CD8-positive, alpha-beta memory T cell (primary cell): ENCODE measurements around the gene MKLN1. TPM values are rescaled to one million over a fixed set of nuclear protein-coding genes. Genes with fewer than 3 reads are reported as not detected.

Experiments
- CTCF ChIA-PET: fragments of 350-600 bp; sonication (Branson Sonifier 250); formaldehyde crosslinking; loops from one replicate; lab custom pipeline; 2021; ENCODE audit warnings: antibody characterized with exemption; lab: Charles Lee
- POLR2A ChIA-PET: fragments of 350-600 bp; sonication (Branson Sonifier 250); formaldehyde crosslinking; loops from one replicate; lab custom pipeline; 2021; ENCODE audit warnings: antibody characterized with exemption; lab: Charles Lee
- DNase-seq, 5 donors: peaks; one replicate each; pipeline versions ENCODE4 v3.0.0 to v3.0.0-alpha.2; 2020 to 2022; ENCODE audit warnings: mixed read lengths in 1 of 5
- H3K27ac ChIP-seq: one replicate; pipeline ENCODE4 v1.7.0; 2013; ENCODE audit warnings: low read depth, mild to moderate bottlenecking, low read length, moderate library complexity
- H3K27me3 ChIP-seq: 2 replicates; pipeline ENCODE4 v1.7.0; 2013; ENCODE audit warnings: low read length, mild to moderate bottlenecking; ENCODE audit not compliant: insufficient read depth, poor library complexity, severe bottlenecking
- H3K36me3 ChIP-seq: 2 replicates; pipeline ENCODE4 v1.7.0; 2013; ENCODE audit warnings: mild to moderate bottlenecking, low read length, moderate library complexity; ENCODE audit not compliant: insufficient read depth
- H3K4me1 ChIP-seq: 2 replicates; pipeline ENCODE4 v1.7.0; 2013; ENCODE audit warnings: mild to moderate bottlenecking, low read length, moderate library complexity; ENCODE audit not compliant: insufficient read depth
- H3K4me3 ChIP-seq: 2 replicates; pipeline ENCODE4 v1.7.0; 2013; ENCODE audit warnings: mild to moderate bottlenecking, low read length
- H3K9me3 ChIP-seq: 2 replicates; pipeline ENCODE4 v1.7.0; 2013; ENCODE audit warnings: mild to moderate bottlenecking, low read length
- H3K27ac Mint-ChIP-seq, 8 donors: one replicate each; pipeline ENCODE4 v1.8.0; 2020 to 2021; ENCODE audit warnings: mixed read lengths in 8 of 8, mild to moderate bottlenecking in 6 of 8, inconsistent platforms in 3 of 8, moderate library complexity in 3 of 8
- H3K27me3 Mint-ChIP-seq, 2 donors: one replicate each; pipeline ENCODE4 v1.8.0; 2020 to 2021; ENCODE audit warnings: mixed read lengths in 2 of 2, mild to moderate bottlenecking in 1 of 2, moderate library complexity in 1 of 2
- H3K36me3 Mint-ChIP-seq, 3 donors: one replicate each; pipeline ENCODE4 v1.8.0; 2020 to 2021; ENCODE audit warnings: mixed read lengths in 3 of 3, inconsistent platforms in 1 of 3, mild to moderate bottlenecking in 1 of 3
- H3K4me1 Mint-ChIP-seq, 3 donors: one replicate each; pipeline ENCODE4 v1.8.0; 2020 to 2021; ENCODE audit warnings: mixed read lengths in 3 of 3, inconsistent platforms in 1 of 3, mild to moderate bottlenecking in 1 of 3
- H3K4me3 Mint-ChIP-seq, 7 donors: one replicate each; pipeline ENCODE4 v1.8.0; 2020 to 2021; ENCODE audit warnings: mixed read lengths in 7 of 7, mild to moderate bottlenecking in 6 of 7, moderate library complexity in 4 of 7, inconsistent platforms in 2 of 7
- H3K9me3 Mint-ChIP-seq, 5 donors: one replicate each; pipeline ENCODE4 v1.8.0; 2020 to 2022; ENCODE audit warnings: mixed read lengths in 5 of 5, mild to moderate bottlenecking in 3 of 5, moderate library complexity in 2 of 5, inconsistent platforms in 1 of 5
- polyA plus RNA-seq: library from polyadenylated mRNA; unstranded; fragments of 300-500 nt; fragmentation: Illumina TruSeq; gene quantifications from one replicate; pipeline ENCODE4 v1.2.3, GENCODE V29; 2021
- total RNA-seq, 2 experiments: library from RNA; stranded (reverse); gene quantifications; one replicate each; pipeline ENCODE4 v1.2.3, GENCODE V29; 2021

Gene MKLN1
- total and polyA plus RNA-seq, 3 experiments from 2014 or later = 21.8 to 34.0 (median 31.0) TPM

DNA sequence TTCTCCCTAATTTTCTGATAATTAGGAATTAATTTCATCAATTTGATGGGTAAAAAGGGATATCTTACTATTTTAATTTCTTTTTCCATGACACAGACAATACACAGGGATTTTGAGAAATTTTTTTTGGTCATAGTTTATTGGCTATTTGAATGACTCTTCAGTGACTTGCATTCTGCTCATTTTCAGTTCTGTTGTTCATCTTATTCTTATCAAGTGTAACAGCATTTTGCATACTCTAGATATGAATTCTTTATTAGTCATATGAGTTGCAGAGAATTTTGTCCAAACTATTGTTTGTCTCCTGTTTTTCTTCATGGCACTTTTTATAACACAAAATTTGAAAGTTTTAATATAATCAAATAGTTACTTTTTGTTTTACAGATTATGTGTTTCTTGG lies 41.7 kb downstream of the MKLN1 start:
- Mint-ChIP-seq H3K4me1 (peaks cover 64 to 94% (median 92%) of the 10 kb centered on the region in 3 donors), H3K36me3 (peaks cover 0 to 4% (median 0%) of the 10 kb centered on the region in 3 donors), H3K27ac (no peak overlapping the region), H3K4me3 (no peak overlapping the region), H3K9me3 (no peaks in the 10 kb centered on the region), H3K27me3 (no peaks in the 10 kb centered on the region)
- H3K9me3 ChIP-seq = no peaks in the 10 kb centered on the region
- H3K4me1 ChIP-seq = peaks cover 29% of the 10 kb centered on the region
- POLR2A ChIA-PET = no interaction called here
- H3K36me3 ChIP-seq = no peaks in the 10 kb centered on the region
- no peak overlapping the region for H3K4me3 ChIP-seq
- no peak for DNase-seq
- H3K27me3 ChIP-seq = no peaks in the 10 kb centered on the region
- no peak overlapping the region for H3K27ac ChIP-seq
- CTCF ChIA-PET = no interaction called here

DNA sequence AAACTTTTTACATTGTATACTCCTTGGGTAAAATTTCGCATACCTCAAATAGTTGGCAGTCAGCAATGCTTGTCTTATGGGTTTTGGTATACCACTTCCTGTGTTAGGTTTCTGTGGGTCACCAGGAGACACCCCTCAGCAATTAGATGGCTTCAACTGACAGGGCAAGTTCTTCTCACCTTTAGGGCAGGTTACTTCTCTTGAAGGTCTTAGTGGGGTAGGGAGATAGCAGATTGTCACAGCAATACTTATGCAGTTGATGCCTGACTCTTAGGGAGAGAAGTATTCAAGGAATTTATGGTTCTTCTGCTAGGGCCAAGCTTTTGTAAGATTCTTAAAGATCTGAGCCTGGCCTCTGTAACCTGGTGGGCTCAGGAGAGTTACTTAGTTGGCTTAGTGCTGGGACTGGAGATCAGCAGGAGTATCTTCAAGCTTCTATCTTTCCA lies 42.9 kb downstream of the MKLN1 start:
- CTCF ChIA-PET = no interaction called here
- Mint-ChIP-seq H3K4me3 (peak overlapping the region in 5 of 7 donors; percentile 13 to 40 (median 39)), H3K27me3 (no peaks in the 10 kb centered on the region), H3K9me3 (no peaks in the 10 kb centered on the region), H3K36me3 (peaks cover 0 to 5% (median 2%) of the 10 kb centered on the region in 3 donors), H3K27ac (peak overlapping the region in 4 of 8 donors; percentile 4 to 61 (median 31)), H3K4me1 (peaks cover 56 to 86% (median 85%) of the 10 kb centered on the region in 3 donors)
- Histone ChIP-seq H3K27ac (no peak overlapping the region), H3K4me3 (no peak overlapping the region), H3K27me3 (no peaks in the 10 kb centered on the region), H3K9me3 (no peaks in the 10 kb centered on the region), H3K4me1 (peaks cover 25% of the 10 kb centered on the region), H3K36me3 (no peaks in the 10 kb centered on the region)
- peak in 4 of 5 donors; percentile 21 to 52 (median 44) for DNase-seq
- POLR2A ChIA-PET = interaction anchor here (0.7 kb wide), 1 partner anchor 21 kb away, joined by 3 read pairs; no protein-coding TSS in a partner anchor

DNA sequence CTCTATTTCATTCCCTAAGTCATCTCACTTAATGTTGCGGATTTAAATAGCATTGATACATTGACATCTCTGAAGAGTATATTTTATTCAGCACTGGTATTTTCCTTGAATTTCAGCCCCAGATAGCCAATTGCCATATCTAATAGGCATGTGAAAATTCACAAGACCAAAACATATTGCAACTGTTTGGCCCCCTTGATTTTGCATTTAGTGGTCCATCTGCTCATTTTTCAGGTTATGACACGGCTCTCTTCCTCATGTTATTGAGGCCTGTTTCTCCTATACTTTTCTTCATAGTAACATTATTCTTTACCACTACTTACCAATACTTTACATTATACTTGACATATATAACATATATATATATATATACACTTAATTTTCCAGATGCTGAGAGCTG lies 43.7 kb downstream of the MKLN1 start:
- Mint-ChIP-seq H3K27me3 (no peaks in the 10 kb centered on the region), H3K4me1 (peaks cover 50 to 77% (median 76%) of the 10 kb centered on the region in 3 donors), H3K9me3 (no peaks in the 10 kb centered on the region), H3K36me3 (peaks cover 0 to 5% (median 2%) of the 10 kb centered on the region in 3 donors), H3K27ac (no peak overlapping the region), H3K4me3 (no peak overlapping the region)
- no peak overlapping the region for H3K27ac ChIP-seq
- no peaks in the 10 kb centered on the region for H3K9me3 ChIP-seq
- no peak overlapping the region for H3K4me3 ChIP-seq
- peaks cover 25% of the 10 kb centered on the region for H3K4me1 ChIP-seq
- no peaks in the 10 kb centered on the region for H3K27me3 ChIP-seq
- CTCF ChIA-PET = no interaction called here
- no peak for DNase-seq
- POLR2A ChIA-PET = interaction anchor here (0.7 kb wide), 1 partner anchor 42 kb away, joined by 3 read pairs; no protein-coding TSS in a partner anchor
- no peaks in the 10 kb centered on the region for H3K36me3 ChIP-seq

DNA sequence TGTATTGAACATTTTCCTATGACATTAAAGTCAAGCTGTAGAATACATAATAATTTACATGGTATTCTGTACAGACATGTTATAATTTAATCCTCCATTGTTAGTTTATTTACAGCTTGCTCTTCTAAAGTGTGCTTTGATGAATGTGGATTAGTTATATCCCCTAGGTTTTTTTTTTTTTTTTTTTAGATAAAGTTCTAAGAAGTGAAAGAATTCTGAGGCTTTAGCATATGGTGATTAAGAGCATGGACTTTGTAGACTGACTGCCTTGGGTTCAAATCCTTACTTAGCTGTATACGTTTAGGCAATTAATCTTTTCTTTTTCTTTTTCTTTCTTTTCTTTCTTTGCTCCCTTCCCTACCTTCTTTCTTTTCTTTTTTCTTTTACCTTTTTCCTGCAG lies 44.9 kb downstream of the MKLN1 start:
- no peak overlapping the region for H3K27ac Mint-ChIP-seq
- CTCF ChIA-PET = interaction anchor here (1.0 kb wide), 1 partner anchor 27 kb away, joined by 4 read pairs; no protein-coding TSS in a partner anchor
- Histone ChIP-seq H3K27ac (no peak overlapping the region), H3K9me3 (no peaks in the 10 kb centered on the region), H3K4me3 (no peak overlapping the region), H3K36me3 (no peaks in the 10 kb centered on the region), H3K27me3 (no peaks in the 10 kb centered on the region), H3K4me1 (peaks cover 19% of the 10 kb centered on the region)
- DNase-seq = no peak
- no peaks in the 10 kb centered on the region for H3K9me3 Mint-ChIP-seq
- POLR2A ChIA-PET = no interaction called here
- peaks cover 0 to 7% (median 5%) of the 10 kb centered on the region in 3 donors for H3K36me3 Mint-ChIP-seq
- peaks cover 45 to 66% (median 65%) of the 10 kb centered on the region in 3 donors for H3K4me1 Mint-ChIP-seq
- H3K4me3 Mint-ChIP-seq = no peak overlapping the region
- no peaks in the 10 kb centered on the region for H3K27me3 Mint-ChIP-seq

DNA sequence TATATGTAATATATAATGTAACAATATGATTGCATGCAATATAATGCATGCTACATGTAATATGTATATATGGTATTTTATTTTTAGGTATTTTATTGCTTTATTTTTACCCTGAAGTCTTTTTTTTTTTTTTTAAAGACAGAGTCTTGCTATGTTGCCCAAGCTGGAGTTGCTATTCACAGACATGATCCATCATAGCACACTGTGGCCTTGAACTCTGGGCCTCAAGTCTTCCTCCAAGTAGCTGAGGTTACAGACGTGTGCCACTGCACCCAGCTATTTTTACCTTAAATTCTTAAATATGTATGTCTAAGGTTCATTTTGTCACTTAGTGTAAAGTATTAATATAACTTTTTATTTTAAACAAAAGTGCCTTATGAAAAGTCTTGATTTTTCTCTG lies 47.1 kb downstream of the MKLN1 start:
- Mint-ChIP-seq H3K27ac (no peak overlapping the region), H3K4me1 (peaks cover 28 to 44% (median 44%) of the 10 kb centered on the region in 3 donors), H3K9me3 (no peaks in the 10 kb centered on the region), H3K27me3 (no peaks in the 10 kb centered on the region), H3K4me3 (no peak overlapping the region), H3K36me3 (peaks cover 0 to 14% (median 2%) of the 10 kb centered on the region in 3 donors)
- Histone ChIP-seq H3K4me3 (no peak overlapping the region), H3K36me3 (no peaks in the 10 kb centered on the region), H3K4me1 (peaks cover 17% of the 10 kb centered on the region), H3K27ac (no peak overlapping the region), H3K27me3 (no peaks in the 10 kb centered on the region), H3K9me3 (no peaks in the 10 kb centered on the region)
- POLR2A ChIA-PET = interaction anchor here (0.7 kb wide), 1 partner anchor 54 kb away, joined by 6 read pairs; no protein-coding TSS in a partner anchor
- no peak for DNase-seq
- CTCF ChIA-PET = no interaction called here

DNA sequence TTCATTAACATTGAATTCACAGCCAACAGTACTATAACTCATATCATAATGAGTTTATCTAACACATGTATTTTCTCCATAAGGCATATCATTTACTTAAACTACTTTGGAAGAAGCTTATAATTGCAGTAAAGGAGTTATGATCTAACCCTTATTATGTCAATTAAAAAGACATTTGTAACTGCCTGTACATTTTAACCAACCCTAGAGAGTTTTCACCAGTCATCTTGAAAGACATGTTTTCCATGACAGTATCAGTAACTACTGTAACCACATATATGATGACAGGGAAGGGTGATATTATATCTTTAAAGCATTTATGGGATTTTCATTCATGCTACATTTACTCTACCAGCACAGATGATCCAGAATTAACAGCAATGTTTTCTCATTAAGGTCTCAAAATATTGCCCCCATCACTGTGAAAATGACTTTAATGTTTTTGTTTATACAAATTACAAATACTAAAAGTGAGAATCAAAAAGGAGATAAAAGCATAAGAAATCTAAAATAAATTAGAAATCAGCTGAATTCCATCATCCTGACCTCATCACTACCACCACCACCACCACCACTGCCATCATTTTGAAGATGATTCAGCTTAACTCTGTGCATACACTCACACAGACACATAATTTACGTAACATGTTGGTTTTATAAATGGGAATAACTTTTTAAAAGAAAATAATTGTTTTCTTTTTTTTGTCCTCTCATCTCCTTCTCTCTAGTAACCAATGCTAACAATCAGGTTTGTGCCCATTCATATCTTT lies 53.6 kb downstream of the MKLN1 start:
- Mint-ChIP-seq H3K27me3 (no peaks in the 10 kb centered on the region), H3K9me3 (no peaks in the 10 kb centered on the region), H3K36me3 (peaks cover 3 to 28% (median 3%) of the 10 kb centered on the region in 3 donors), H3K27ac (no peak overlapping the region), H3K4me3 (no peak overlapping the region), H3K4me1 (peaks cover 30 to 50% (median 43%) of the 10 kb centered on the region in 3 donors)
- Histone ChIP-seq H3K27me3 (no peaks in the 10 kb centered on the region), H3K36me3 (no peaks in the 10 kb centered on the region), H3K27ac (no peak overlapping the region), H3K4me3 (no peak overlapping the region), H3K9me3 (no peaks in the 10 kb centered on the region), H3K4me1 (peaks cover 6% of the 10 kb centered on the region)
- no peak for DNase-seq
- ChIA-PET CTCF (no interaction called here), POLR2A (no interaction called here)

DNA sequence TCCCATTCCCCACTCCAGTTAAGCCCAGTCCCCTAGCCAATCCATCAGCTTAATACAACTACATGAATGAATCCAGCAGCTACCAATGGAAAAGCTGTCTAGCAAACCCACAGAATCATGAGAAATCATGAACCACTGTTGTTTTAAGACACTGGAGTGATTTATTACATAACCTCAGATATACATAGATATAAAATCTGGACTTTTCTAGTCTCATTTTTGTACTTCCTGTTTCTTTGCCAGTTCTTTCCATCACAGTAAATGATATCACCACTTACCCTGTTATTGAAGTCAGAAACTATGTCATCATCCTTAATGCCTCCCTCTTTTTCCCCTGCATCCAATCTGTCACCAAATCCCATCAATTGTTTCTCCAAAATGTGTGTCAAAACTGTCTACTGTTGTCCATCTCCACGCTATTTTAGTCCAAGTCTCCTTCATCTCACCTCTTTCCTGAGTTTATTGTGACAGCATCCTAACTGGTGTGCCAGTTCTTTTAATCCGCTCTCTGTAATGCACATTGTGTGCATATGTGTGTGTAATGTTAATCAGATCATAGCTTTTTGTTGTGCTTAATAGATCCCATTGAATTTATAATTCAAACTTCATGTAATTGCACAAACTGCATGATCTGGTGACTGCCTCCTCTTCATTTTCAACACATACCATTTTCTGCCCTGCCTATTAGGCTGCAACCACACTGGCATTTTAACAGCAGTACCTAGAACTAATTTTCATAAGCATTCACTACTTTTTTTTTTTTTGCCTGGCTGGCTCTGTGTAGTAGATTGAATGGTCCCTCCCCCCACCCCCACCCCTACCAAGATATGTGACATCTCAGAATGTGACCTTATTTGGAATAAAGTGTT lies 56.0 kb downstream of the MKLN1 start:
- Histone ChIP-seq H3K36me3 (no peaks in the 10 kb centered on the region), H3K27ac (no peak overlapping the region), H3K4me1 (peaks cover 6% of the 10 kb centered on the region), H3K9me3 (no peaks in the 10 kb centered on the region), H3K27me3 (no peaks in the 10 kb centered on the region), H3K4me3 (no peak overlapping the region)
- ChIA-PET POLR2A (interaction anchor here (0.7 kb wide), 1 partner anchor 109 kb away, joined by 3 read pairs; no protein-coding TSS in a partner anchor), CTCF (no interaction called here)
- DNase-seq = no peak
- Mint-ChIP-seq H3K27ac (peak overlapping the region in 6 of 8 donors; percentile 6 to 67 (median 34)), H3K4me1 (peaks cover 33 to 63% (median 51%) of the 10 kb centered on the region in 3 donors), H3K4me3 (peak overlapping the region in 1 of 7 donors; percentile 59), H3K36me3 (peaks cover 3 to 32% (median 3%) of the 10 kb centered on the region in 3 donors), H3K27me3 (no peaks in the 10 kb centered on the region), H3K9me3 (no peaks in the 10 kb centered on the region)
